CD1c-positive myeloid dendritic cell (primary cell): ENCODE measurements around the gene CCDC24.

ENCODE experiments used
- DNase-seq: peaks from one replicate; pipeline ENCODE4 v3.0.0-alpha.2; 2016; ENCODE audit errors: extremely low spot score

CCDC24 gene

GRCh38 chr1:43997295-43997999 lies 6.0 kb downstream of the CCDC24 start:
- no peak for DNase-seq

- no peak for DNase-seq
These were observed 6.6 kb downstream of the CCDC24 start for GRCh38 chr1:43998000-43998378.

- no peak for DNase-seq
These were observed 8.1 kb downstream of the CCDC24 start for GRCh38 chr1:43999455-43999854.

GRCh38 chr1:44000122-44000665 lies 8.8 kb downstream of the CCDC24 start:
- no peak for DNase-seq

- no peak for DNase-seq
These were observed 10.8 kb downstream of the CCDC24 start for GRCh38 chr1:44002165-44002564.

- no peak for DNase-seq
These were observed 11.3 kb downstream of the CCDC24 start for GRCh38 chr1:44002606-44003157.

GRCh38 chr1:44008259-44008658 lies 16.9 kb downstream of the CCDC24 start:
- DNase-seq: no peak

- no peak for DNase-seq
These were observed 19.6 kb downstream of the CCDC24 start for GRCh38 chr1:44010935-44011471.

GRCh38 chr1:44012404-44012803 lies 21.0 kb downstream of the CCDC24 start:
- no peak for DNase-seq

GRCh38 chr1:44012941-44013609 lies 21.7 kb downstream of the CCDC24 start:
- DNase-seq: no peak

- DNase-seq: no peak
These were observed 22.6 kb downstream of the CCDC24 start for GRCh38 chr1:44013949-44014348.

GRCh38 chr1:44014365-44015104 lies 23.1 kb downstream of the CCDC24 start:
- no peak for DNase-seq

- DNase-seq: no peak
These were observed 23.8 kb downstream of the CCDC24 start for GRCh38 chr1:44015206-44015605.

- DNase-seq: no peak
These were observed 24.9 kb downstream of the CCDC24 start for GRCh38 chr1:44016041-44016889.

- DNase-seq: no peak
These were observed 25.5 kb downstream of the CCDC24 start for GRCh38 chr1:44016890-44017400.

- no peak for DNase-seq
These were observed 28.1 kb downstream of the CCDC24 start for GRCh38 chr1:44019466-44019948.

GRCh38 chr1:44020464-44020863 lies 29.1 kb downstream of the CCDC24 start:
- no peak for DNase-seq

- no peak for DNase-seq
These were observed 29.8 kb downstream of the CCDC24 start for GRCh38 chr1:44021156-44021555.

- no peak for DNase-seq
These were observed 30.4 kb downstream of the CCDC24 start for GRCh38 chr1:44021581-44022321.
